DOHH2 (cell line): Measurements from ENCODE around the gene DFFB.

Experiments used
- H3F3A ChIP-seq: fragments of 200-600 bp; sonication (generic), shearing (Covaris generic); 2 replicates; pipeline ENCODE4 v1.6.0; 2016; ENCODE audit warnings: antibody characterized with exemption, mild to moderate bottlenecking; ENCODE audit not compliant: control insufficient read depth, insufficient read depth
- H3K27ac ChIP-seq: fragments of 200-600 bp; sonication (generic); 2 replicates; pipeline ENCODE4 v1.5.1; 2014; ENCODE audit warnings: low read depth, mild to moderate bottlenecking, low read length, moderate library complexity
- H3K27me3 ChIP-seq: fragments of 200-600 bp; sonication (generic); 2 replicates; pipeline ENCODE4 v1.6.1; 2014; ENCODE audit warnings: mild to moderate bottlenecking, low read length, mixed read lengths; ENCODE audit not compliant: control insufficient read depth
- H3K36me3 ChIP-seq: fragments of 200-600 bp; sonication (generic); 2 replicates; pipeline ENCODE4 v1.6.1; 2014; ENCODE audit warnings: mild to moderate bottlenecking, low read length, moderate library complexity, mixed read lengths; ENCODE audit not compliant: control insufficient read depth
- H3K4me1 ChIP-seq: fragments of 200-600 bp; sonication (generic); 2 replicates; pipeline ENCODE4 v1.6.1; 2014; ENCODE audit warnings: mild to moderate bottlenecking, low read length, mixed read lengths; ENCODE audit not compliant: control insufficient read depth
- H3K4me2 ChIP-seq: fragments of 200-600 bp; sonication (generic); 2 replicates; pipeline ENCODE4 v1.6.0; 2014; ENCODE audit warnings: mild to moderate bottlenecking, low read length, moderate library complexity
- H3K4me3 ChIP-seq: fragments of 200-600 bp; sonication (generic); 2 replicates; pipeline ENCODE4 v1.5.1; 2014; ENCODE audit warnings: mild to moderate bottlenecking, low read length, mixed read lengths
- H3K79me2 ChIP-seq: fragments of 200-600 bp; sonication (generic); 2 replicates; pipeline ENCODE4 v1.6.1; 2014; ENCODE audit warnings: mild to moderate bottlenecking, low read length, mixed read lengths; ENCODE audit not compliant: control insufficient read depth
- H3K9me2 ChIP-seq: fragments of 200-600 bp; sonication (generic); replicated peaks from 2 replicates; pipeline ENCODE4 v1.6.1; 2014; ENCODE audit warnings: mild to moderate bottlenecking, low read length, mixed read lengths; ENCODE audit not compliant: control insufficient read depth
- H3K9me3 ChIP-seq: fragments of 200-600 bp; sonication (generic); 2 replicates; pipeline ENCODE4 v1.6.1; 2014; ENCODE audit warnings: antibody characterized with exemption, low read length, mixed read lengths; ENCODE audit not compliant: control insufficient read depth, insufficient read depth
- H4K20me1 ChIP-seq: fragments of 200-600 bp; sonication (generic); 2 replicates; pipeline ENCODE4 v1.6.0; 2014; ENCODE audit warnings: low read depth, mild to moderate bottlenecking, antibody characterized with exemption, low read length, moderate library complexity; ENCODE audit not compliant: control insufficient read depth, insufficient read depth
- EZH2phosphoT487 ChIP-seq: fragments of 200-600 bp; sonication (generic); IDR thresholded peaks from 2 replicates; pipeline ENCODE4 v1.6.1; 2017; ENCODE audit warnings: borderline replicate concordance, mild to moderate bottlenecking, antibody characterized with exemption, low read length, moderate library complexity, mixed read lengths
- TF ChIP-seq, protein P1 (sequence below): fragments of 200-600 bp; sonication (generic); IDR thresholded peaks from one replicate; pipeline ENCODE4 v1.5.1; 2014; ENCODE audit warnings: antibody characterized with exemption, mild to moderate bottlenecking, low read depth, low read length; ENCODE audit not compliant: poor library complexity, severe bottlenecking

The DFFB gene

GRCh38 chr1:3834701-3835100 lies 22.6 kb upstream of the DFFB start:
- Histone ChIP-seq H3K9me3 (no peaks in the 10 kb centered on the region), H3K4me3 (no peak overlapping the region), H3K27ac (no peak overlapping the region), H3K36me3 (peaks cover 65% of the 10 kb centered on the region), H3F3A (0 out of 2 replicates have a peak, but pooled peaks cover 2% of the 10 kb centered on the region), H3K4me1 (peaks cover 4% of the 10 kb centered on the region), H3K27me3 (no peaks in the 10 kb centered on the region), H3K4me2 (no peak overlapping the region), H3K9me2 (no peaks in the 10 kb centered on the region), H4K20me1 (no peaks in the 10 kb centered on the region), H3K79me2 (no peaks in the 10 kb centered on the region)
- TF ChIP-seq EZH2phosphoT487: no peak
- TF ChIP-seq, protein P1, sequence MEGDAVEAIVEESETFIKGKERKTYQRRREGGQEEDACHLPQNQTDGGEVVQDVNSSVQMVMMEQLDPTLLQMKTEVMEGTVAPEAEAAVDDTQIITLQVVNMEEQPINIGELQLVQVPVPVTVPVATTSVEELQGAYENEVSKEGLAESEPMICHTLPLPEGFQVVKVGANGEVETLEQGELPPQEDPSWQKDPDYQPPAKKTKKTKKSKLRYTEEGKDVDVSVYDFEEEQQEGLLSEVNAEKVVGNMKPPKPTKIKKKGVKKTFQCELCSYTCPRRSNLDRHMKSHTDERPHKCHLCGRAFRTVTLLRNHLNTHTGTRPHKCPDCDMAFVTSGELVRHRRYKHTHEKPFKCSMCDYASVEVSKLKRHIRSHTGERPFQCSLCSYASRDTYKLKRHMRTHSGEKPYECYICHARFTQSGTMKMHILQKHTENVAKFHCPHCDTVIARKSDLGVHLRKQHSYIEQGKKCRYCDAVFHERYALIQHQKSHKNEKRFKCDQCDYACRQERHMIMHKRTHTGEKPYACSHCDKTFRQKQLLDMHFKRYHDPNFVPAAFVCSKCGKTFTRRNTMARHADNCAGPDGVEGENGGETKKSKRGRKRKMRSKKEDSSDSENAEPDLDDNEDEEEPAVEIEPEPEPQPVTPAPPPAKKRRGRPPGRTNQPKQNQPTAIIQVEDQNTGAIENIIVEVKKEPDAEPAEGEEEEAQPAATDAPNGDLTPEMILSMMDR: no peak

DNA sequence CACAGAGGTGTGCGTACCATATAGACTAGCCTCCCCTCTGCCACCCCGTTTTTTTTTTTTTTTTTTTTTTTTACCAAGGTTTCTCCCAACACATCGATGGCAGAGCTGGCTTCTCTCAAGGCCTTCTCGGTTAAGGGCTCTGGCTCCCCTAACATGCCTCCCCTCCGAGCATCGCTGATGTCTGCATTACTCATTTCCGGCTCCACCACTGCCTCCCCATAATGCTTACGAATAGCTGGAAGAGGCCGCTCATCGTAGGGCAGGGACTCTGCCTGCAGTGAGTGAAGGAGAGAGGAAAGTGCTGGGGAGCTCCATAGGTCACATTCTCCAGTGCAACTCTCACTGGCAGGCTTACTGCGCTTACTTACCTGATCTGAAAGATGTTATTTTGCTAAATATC lies 20.9 kb upstream of the DFFB start:
- TF ChIP-seq EZH2phosphoT487: no peak
- H3K79me2 ChIP-seq: no peaks in the 10 kb centered on the region
- H3K9me3 ChIP-seq: no peaks in the 10 kb centered on the region
- H3K36me3 ChIP-seq: peaks cover 63% of the 10 kb centered on the region
- no peaks in the 10 kb centered on the region for H3K9me2 ChIP-seq
- no peaks in the 10 kb centered on the region for H3K27me3 ChIP-seq
- 0 out of 2 replicates have a peak, but pooled peaks cover 2% of the 10 kb centered on the region for H3F3A ChIP-seq
- H3K4me1 ChIP-seq: peaks cover 11% of the 10 kb centered on the region
- no peak overlapping the region for H3K4me2 ChIP-seq
- H3K27ac ChIP-seq: no peak overlapping the region
- H3K4me3 ChIP-seq: no peak overlapping the region
- H4K20me1 ChIP-seq: no peaks in the 10 kb centered on the region

DNA sequence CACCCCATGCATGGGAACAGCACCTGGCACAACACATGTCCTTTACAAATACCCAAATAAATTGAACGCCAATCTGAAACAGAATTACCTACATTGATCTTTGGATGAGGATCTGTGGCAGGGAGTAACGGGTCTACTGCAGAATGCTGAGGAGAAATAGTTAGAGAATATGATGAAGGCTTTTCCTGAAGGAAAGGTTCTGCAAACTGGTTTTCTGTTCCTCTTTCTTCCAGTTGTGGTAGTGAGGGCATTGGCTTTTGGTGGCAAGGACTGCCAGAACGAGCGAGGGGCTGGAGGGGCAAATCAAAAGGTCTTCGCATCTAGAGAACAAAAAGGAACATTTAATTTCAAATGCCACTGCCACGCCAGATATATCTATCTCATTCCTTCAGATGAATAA lies 20.1 kb upstream of the DFFB start:
- TF ChIP-seq, protein P1: no peak
- TF ChIP-seq EZH2phosphoT487: no peak
- no peak overlapping the region for H3K4me2 ChIP-seq
- peaks cover 61% of the 10 kb centered on the region for H3K36me3 ChIP-seq
- no peaks in the 10 kb centered on the region for H4K20me1 ChIP-seq
- H3F3A ChIP-seq: 0 out of 2 replicates have a peak, but pooled peaks cover 2% of the 10 kb centered on the region
- H3K9me2 ChIP-seq: no peaks in the 10 kb centered on the region
- H3K79me2 ChIP-seq: no peaks in the 10 kb centered on the region
- H3K27ac ChIP-seq: no peak overlapping the region
- no peaks in the 10 kb centered on the region for H3K27me3 ChIP-seq
- no peaks in the 10 kb centered on the region for H3K9me3 ChIP-seq
- H3K4me3 ChIP-seq: no peak overlapping the region
- H3K4me1 ChIP-seq: peaks cover 11% of the 10 kb centered on the region

GRCh38 chr1:3837685-3838084 lies 19.6 kb upstream of the DFFB start:
- H3K79me2 ChIP-seq: no peaks in the 10 kb centered on the region
- 0 out of 2 replicates have a peak, but pooled peaks cover 2% of the 10 kb centered on the region for H3F3A ChIP-seq
- H4K20me1 ChIP-seq: no peaks in the 10 kb centered on the region
- TF ChIP-seq EZH2phosphoT487: no peak
- TF ChIP-seq, protein P1: no peak
- H3K27me3 ChIP-seq: no peaks in the 10 kb centered on the region
- H3K27ac ChIP-seq: no peak overlapping the region
- H3K36me3 ChIP-seq: peaks cover 58% of the 10 kb centered on the region
- no peak overlapping the region for H3K4me3 ChIP-seq
- no peaks in the 10 kb centered on the region for H3K9me2 ChIP-seq
- no peak overlapping the region for H3K4me2 ChIP-seq
- no peaks in the 10 kb centered on the region for H3K9me3 ChIP-seq
- peaks cover 11% of the 10 kb centered on the region for H3K4me1 ChIP-seq
